Vagina (tissue), 2 donors: ENCODE data around the gene HOXB9.

Experiments
- CTCF ChIP-seq, 3 experiments: fragments of 450-650 bp in 2 of 3; fragments of 200-600 bp in 1 of 3; sonication (generic) in 1 of 3; IDR thresholded peaks; one replicate each; pipeline ENCODE4 v1.5.1; 2017 to 2019; ENCODE audit warnings: antibody characterized with exemption in 3 of 3, mild to moderate bottlenecking in 2 of 3, moderate library complexity in 2 of 3
- POLR2A ChIP-seq, 2 donors: fragments of 450-650 bp; IDR thresholded peaks; one replicate each; pipeline ENCODE4 v1.6.1; 2017; ENCODE audit warnings: antibody characterized with exemption in 2 of 2, mild to moderate bottlenecking in 2 of 2, moderate library complexity in 2 of 2

GRCh38 chr17:48636177-48637018 is 10.2 kb upstream of the HOXB9 start:
- TF ChIP-seq CTCF (IDR thresholded peaks at IDR 0.05) (peak in 1 of 3 experiments; percentile 24), POLR2A (IDR thresholded peaks at IDR 0.05) (no peak)
